Cardiac fibroblast (primary cell): Measurements from ENCODE around the gene CPLANE2.

ENCODE experiments used
- DNase-seq, 2 donors: peaks; one replicate each; pipeline versions ENCODE4 v3.0.0 to v3.0.0-alpha.2; 2010; ENCODE audit warnings: low read depth in 2 of 2
- H3K4me3 ChIP-seq, 2 donors: replicated peaks in 1 of 2; 1 replicate in 1 of 2; 2 replicates in 1 of 2; pipeline ENCODE4 v1.5.1; 2011; ENCODE audit warnings: low read depth in 2 of 2, low read length in 2 of 2, mild to moderate bottlenecking in 2 of 2, moderate library complexity in 1 of 2
- CTCF ChIP-seq: IDR thresholded peaks from one replicate; pipeline ENCODE4 v1.5.1; 2011; ENCODE audit warnings: low read depth, mild to moderate bottlenecking, low read length, inconsistent platforms

The CPLANE2 gene

GRCh38 chr1:16244650-16245285 lies 7.8 kb upstream of the CPLANE2 start:
- no peak for DNase-seq
- no peak for TF ChIP-seq CTCF
- no peak overlapping the region for H3K4me3 ChIP-seq

GRCh38 chr1:16243936-16244649 lies 7.1 kb upstream of the CPLANE2 start:
- TF ChIP-seq CTCF: peak; percentile 88
- H3K4me3 ChIP-seq: no peak overlapping the region
- DNase-seq: peak; percentile 88 to 89

GRCh38 chr1:16243215-16243610 lies 6.2 kb upstream of the CPLANE2 start:
- DNase-seq: no peak
- TF ChIP-seq CTCF: no peak
- no peak overlapping the region for H3K4me3 ChIP-seq

- no peak overlapping the region for H3K4me3 ChIP-seq
- no peak for TF ChIP-seq CTCF
- DNase-seq: no peak
These were observed 5.7 kb upstream of the CPLANE2 start for GRCh38 chr1:16242556-16243214.

- H3K4me3 ChIP-seq: no peak overlapping the region
- TF ChIP-seq CTCF: no peak
- no peak for DNase-seq
These were observed 4.3 kb upstream of the CPLANE2 start for GRCh38 chr1:16241221-16241708.

- TF ChIP-seq CTCF: no peak
- DNase-seq: no peak
- no peak overlapping the region for H3K4me3 ChIP-seq
These were observed 3.0 kb upstream of the CPLANE2 start for GRCh38 chr1:16239972-16240491.
